GM12878 (cell line): ENCODE results near the gene TRIP6. TPM values are rescaled to one million over a fixed set of nuclear protein-coding genes. Genes with fewer than 3 reads are reported as not detected.
A peak's percentile ranks its signal among the peaks of the same experiment; 100 is the strongest.

Experiments
- ATAC-seq: fragments of 200-7000 bp; cut with Tn5 transposase; 3 replicates; pipeline ENCODE4 v1.9.1; 2020; ENCODE audit warnings: mild to moderate bottlenecking, moderate library complexity
- BruUV-seq: library from RNA; stranded (reverse); fragments of 400-500 nt; replicated peaks from 2 replicates; lab custom pipeline; 2021; lab: Mats Ljungman, UMichigan
- CTCF ChIA-PET: fragments of 300-600 bp; sonication (Branson Sonifier 250); formaldehyde crosslinking; extraction: SDS; loops from one replicate; lab custom pipeline; 2021; ENCODE audit warnings: inconsistent platforms; lab: Yijun Ruan, JAX
- POLR2A ChIA-PET: fragments of 350-600 bp; formaldehyde crosslinking; extraction: SDS; loops from one replicate; lab custom pipeline; 2021; ENCODE audit warnings: inconsistent platforms; lab: Charles Lee
- RAD21 ChIA-PET: fragments of 300-600 bp; sonication (Branson Sonifier 250); formaldehyde crosslinking; loops from one replicate; lab custom pipeline; 2023; ENCODE audit warnings: antibody characterized with exemption; ENCODE audit not compliant: unreplicated experiment; lab: Charles Lee
- SMC1A ChIA-PET: fragments of 300-600 bp; sonication (Branson Sonifier 250); formaldehyde crosslinking; loops from one replicate; lab custom pipeline; 2023; ENCODE audit not compliant: unreplicated experiment, uncharacterized antibody; lab: Charles Lee
- DNase-seq: peaks from one replicate; pipeline ENCODE4 v3.0.0-alpha.2; 2011; ENCODE audit warnings: low read depth, low spot score
- FAIRE-seq: peaks from 3 replicates; lab custom pipeline; 2011; peaks lifted over from hg19 to GRCh38; lab: Jason Lieb, UNC
- H2AFZ ChIP-seq: 2 replicates; pipeline ENCODE4 v1.6.0; 2011; ENCODE audit warnings: low read depth, low read length, control low read depth; ENCODE audit not compliant: control insufficient read depth
- H3K27ac ChIP-seq: 2 replicates; pipeline ENCODE4 v1.5.1; 2011; ENCODE audit warnings: control low read depth; ENCODE audit not compliant: control insufficient read depth, insufficient read depth
- H3K27me3 ChIP-seq, 2 experiments: replicated peaks in 1 of 2; 2 replicates each; pipeline versions ENCODE4 v1.6.0 to v1.6.1; 2011; ENCODE audit warnings: low read length in 1 of 2; ENCODE audit not compliant: control insufficient read depth in 2 of 2, insufficient read depth in 2 of 2
- H3K36me3 ChIP-seq, 2 experiments: 2 replicates each; pipeline ENCODE4 v1.5.1; 2011; ENCODE audit warnings: low read length in 1 of 2; ENCODE audit not compliant: control insufficient read depth in 2 of 2, insufficient read depth in 2 of 2
- H3K4me1 ChIP-seq: 2 replicates; pipeline ENCODE4 v1.6.1; 2011; ENCODE audit warnings: mild to moderate bottlenecking, low read length, moderate library complexity, mixed read lengths; ENCODE audit not compliant: control insufficient read depth, insufficient read depth
- H3K4me2 ChIP-seq: 2 replicates; pipeline ENCODE4 v1.6.0; 2011; ENCODE audit warnings: control low read depth; ENCODE audit not compliant: control insufficient read depth, insufficient read depth
- H3K4me3 ChIP-seq: fragments of 200-600 bp; sonication (generic); 2 replicates; pipeline ENCODE4 v1.5.1; 2016
- H3K79me2 ChIP-seq: 2 replicates; pipeline ENCODE4 v1.6.0; 2011; ENCODE audit warnings: low read length; ENCODE audit not compliant: control insufficient read depth, insufficient read depth
- H3K9ac ChIP-seq: 2 replicates; pipeline ENCODE4 v1.8.0; 2011; ENCODE audit warnings: low read length, control low read depth, mixed read lengths; ENCODE audit not compliant: control insufficient read depth, insufficient read depth
- H3K9me3 ChIP-seq: replicated peaks from 3 replicates; pipeline ENCODE4 v1.5.1; 2011; ENCODE audit warnings: mild to moderate bottlenecking, low read length; ENCODE audit not compliant: control insufficient read depth, insufficient read depth
- H4K20me1 ChIP-seq: 2 replicates; pipeline ENCODE4 v1.6.0; 2011; ENCODE audit not compliant: control insufficient read depth, insufficient read depth
- CEBPZ ChIP-seq: fragments of 150-350 bp; IDR thresholded peaks from 2 replicates; pipeline ENCODE4 v1.6.1; 2016; ENCODE audit warnings: low read depth, low read length
- E2F4 ChIP-seq: IDR thresholded peaks from 2 replicates; pipeline ENCODE4 v1.6.1; 2012; ENCODE audit warnings: low read depth, low read length, improper control_type of control experiment
- EED ChIP-seq: sonication (generic); IDR thresholded peaks from 2 replicates; pipeline ENCODE4 v1.6.1; 2016; ENCODE audit warnings: antibody characterized with exemption, low read depth
- ETV6 ChIP-seq, 2 experiments: fragments of 450-650 bp in 1 of 2; IDR thresholded peaks in 1 of 2; conservative IDR thresholded peaks in 1 of 2; 2 replicates each; pipeline ENCODE4 v1.6.1; 2014; ENCODE audit warnings: antibody characterized with exemption in 1 of 2, borderline replicate concordance in 1 of 2, low read depth in 1 of 2, mild to moderate bottlenecking in 1 of 2, moderate library complexity in 1 of 2
- FOS ChIP-seq: IDR thresholded peaks from 3 replicates; pipeline ENCODE4 v1.6.1; 2011; ENCODE audit warnings: borderline replicate concordance; ENCODE audit not compliant: insufficient read length; ENCODE audit errors: extremely low read depth
- GATAD2B ChIP-seq: fragments of 450-650 bp; conservative IDR thresholded peaks from 2 replicates; pipeline ENCODE4 v1.6.1; 2017; ENCODE audit warnings: low read depth, mild to moderate bottlenecking, moderate library complexity
- HDGF ChIP-seq: fragments of 450-650 bp; IDR thresholded peaks from 2 replicates; pipeline ENCODE4 v1.6.1; 2016; ENCODE audit warnings: antibody characterized with exemption
- IRF4 ChIP-seq: IDR thresholded peaks from 2 replicates; pipeline ENCODE4 v1.6.1; 2011; ENCODE audit warnings: low read depth, low read length
- KAT2A ChIP-seq: conservative IDR thresholded peaks from 2 replicates; pipeline ENCODE4 v1.6.1; 2011; ENCODE audit warnings: low read depth, low read length; ENCODE audit not compliant: control insufficient read depth
- KLF5 ChIP-seq: fragments of 450-650 bp; IDR thresholded peaks from 2 replicates; pipeline ENCODE4 v1.6.1; 2014; ENCODE audit warnings: mild to moderate bottlenecking; ENCODE audit not compliant: partially characterized antibody
- LARP7 ChIP-seq: fragments of 450-650 bp; IDR thresholded peaks from 2 replicates; pipeline ENCODE4 v1.6.1; 2017; ENCODE audit warnings: mild to moderate bottlenecking
- MEF2A ChIP-seq: IDR thresholded peaks from 2 replicates; pipeline ENCODE4 v1.6.1; 2011; ENCODE audit warnings: low read depth, mild to moderate bottlenecking, low read length, moderate library complexity; ENCODE audit not compliant: insufficient read depth
- MLLT1 ChIP-seq: fragments of 450-650 bp; IDR thresholded peaks from 2 replicates; pipeline ENCODE4 v1.6.1; 2016; ENCODE audit warnings: mild to moderate bottlenecking
- NR2C1 ChIP-seq: fragments of 450-650 bp; IDR thresholded peaks from 2 replicates; pipeline ENCODE4 v1.6.1; 2017; ENCODE audit warnings: antibody characterized with exemption, mild to moderate bottlenecking, moderate library complexity
- NR2C2 ChIP-seq: IDR thresholded peaks from 2 replicates; pipeline ENCODE4 v1.6.1; 2011; ENCODE audit warnings: borderline replicate concordance, low read depth; ENCODE audit not compliant: control insufficient read depth, insufficient read length
- POU2F2 ChIP-seq: IDR thresholded peaks from 3 replicates; pipeline ENCODE4 v1.6.1; 2011; ENCODE audit warnings: low read depth, mild to moderate bottlenecking, low read length, borderline replicate concordance
- RAD51 ChIP-seq: fragments of 450-650 bp; IDR thresholded peaks from 2 replicates; pipeline ENCODE4 v1.6.1; 2016; ENCODE audit warnings: moderate library complexity, mild to moderate bottlenecking, inconsistent platforms
- RELA ChIP-seq: fragments of 450-650 bp; IDR thresholded peaks from 2 replicates; pipeline ENCODE4 v1.8.0; 2014; ENCODE audit warnings: borderline replicate concordance; ENCODE audit not compliant: partially characterized antibody
- WGBS: methylation state at CpG from one replicate; pipeline ENCODE4 v1.1.6; 2016; ENCODE audit warnings: low lambda C conversion rate; ENCODE audit not compliant: insufficient replicate concordance, insufficient coverage; ENCODE audit errors: missing lambda C conversion rate; 5-methylcytosine and 5-hydroxymethylcytosine counted together
- in situ Hi-C: fragments of 300-500 bp; cut with MboI; formaldehyde crosslinking; loops from 9 replicates; pipeline ENCODE4 v1.14.3; 2018; ENCODE audit warnings: mixed read lengths
- intact Hi-C: fragments of 100-400 bp; cut with micrococcal nuclease; formaldehyde crosslinking; loops from one replicate; pipeline ENCODE4 v1.14.2; 2022; ENCODE audit not compliant: unreplicated experiment
- polyA plus RNA-seq, 11 experiments: library from polyadenylated mRNA; depleted of rRNA in 4 of 11; unstranded in 6 of 11; stranded (reverse) in 5 of 11; fragments of >200 nt; fragmentation: Nextera tagmentation in 4 of 11; fragmentation: Illumina TruSeq in 1 of 11; extraction: Ambion mirVana in 4 of 11; extraction: Trizol in 1 of 11; gene quantifications; 1 replicate in 1 of 11; 2 replicates in 10 of 11; pipeline versions ENCODE4 v1.2.1 to v1.2.3, GENCODE V29; 2011 to 2016; ENCODE audit warnings: inconsistent platforms in 2 of 11, missing spikeins in 2 of 11, low read depth in 1 of 11
- total RNA-seq, 4 experiments: library from RNA; depleted of rRNA in 3 of 4; stranded (reverse); fragments of >200 nt in 3 of 4; fragmentation: Illumina TruSeq in 1 of 4; extraction: Trizol in 1 of 4; gene quantifications; 2 replicates each; pipeline versions ENCODE4 v1.2.1 to v1.2.3, GENCODE V29; 2013 to 2021

Gene TRIP6
- total and polyA plus RNA-seq, 10 of the 15 experiments (the other 5 are each of a cell fraction or from before 2014, with no cell fraction given), result 2.5 to 47.4 (median 25.5) TPM

GRCh38 chr7:100886936-100887515 is 19.8 kb downstream of the TRIP6 start:
- H3K9me3 ChIP-seq, result no peaks in the 10 kb centered on the region
- 77% methylated on average over 20 of the region's 25 CpGs for WGBS
- peaks cover 26 to 50% of the 10 kb centered on the region in 2 experiments for H3K36me3 ChIP-seq
- BruUV-seq, result no TSS peak
- ChIA-PET RAD21 (interaction anchor here (0.5 to 1.9 kb wide), 4 partner anchors 12 to 35 kb away, joined by 3 to 7 read pairs (median 6); partner anchors contain the start of genes SLC12A9 and SRRT), SMC1A (interaction anchor here (1.1 to 4.4 kb wide), 5 partner anchors 9 to 198 kb away, joined by 3 to 33 read pairs (median 3); partner anchors contain the start of genes SLC12A9 and TRIM56), POLR2A (interaction anchor here (0.5 to 6.7 kb wide), 5 partner anchors 11 to 139 kb away, joined by 3 to 131 read pairs (median 4); partner anchors contain the start of gene SRRT), CTCF (interaction anchor here (0.6 to 1.2 kb wide), 2 partner anchors 9 to 191 kb away, joined by 5 to 7 read pairs; no protein-coding TSS in a partner anchor)
- intact Hi-C loops (no loop called here), in situ Hi-C loops (no loop called here)
- ATAC-seq (no peak), DNase-seq (no peak), FAIRE-seq (no peak)
- no peaks in the 10 kb centered on the region for H4K20me1 ChIP-seq
- peak overlapping the region; percentile 66 for H3K27ac ChIP-seq
- H3K27me3 ChIP-seq, result no peaks in the 10 kb centered on the region
- H3K4me3 ChIP-seq, result peak overlapping the region; percentile 44; the same call in 1 of the 2 replicates
- peak overlapping the region; percentile 83 for H3K9ac ChIP-seq
- H2AFZ ChIP-seq, result no peak overlapping the region
- peak overlapping the region; percentile 94 for H3K4me2 ChIP-seq
- no peak for TF ChIP-seq GATAD2B
- no peak for TF ChIP-seq NR2C1
- 0 out of 2 replicates have a peak, but pooled peaks have one; percentile 25 for TF ChIP-seq EED
- TF ChIP-seq RAD51, result no peak
- no peak for TF ChIP-seq NR2C2
- 0 out of 2 replicates have a peak, but pooled peaks have one; percentile 38 for TF ChIP-seq HDGF
- no peak for TF ChIP-seq FOS
- TF ChIP-seq KLF5, result no peak
- TF ChIP-seq KAT2A, result no peak
- no peak for TF ChIP-seq CEBPZ
- TF ChIP-seq E2F4, result no peak
- TF ChIP-seq MLLT1, result peak; percentile 55
- no peak for TF ChIP-seq RELA
- no peak for TF ChIP-seq POU2F2
- no peak for TF ChIP-seq ETV6 (conservative IDR thresholded peaks at IDR 0.05 in 1 of 2, IDR thresholded peaks at IDR 0.05 in 1 of 2; ENCODE audit: borderline replicate concordance in 1 of 2, low read depth in 1 of 2)
- TF ChIP-seq IRF4, result no peak
- no peak for TF ChIP-seq MEF2A
- no peak for TF ChIP-seq LARP7
- peaks cover 30% of the 10 kb centered on the region for H3K4me1 ChIP-seq
- peaks cover 18% of the 10 kb centered on the region for H3K79me2 ChIP-seq
